ENCODE results near the gene ZNF776. TPM values are rescaled to one million over a fixed set of nuclear protein-coding genes. Genes with fewer than 3 reads are reported as not detected.
"Not testable (repeated sequence)": the region's sequence is repeated elsewhere in the genome, so short reads cannot be mapped to it uniquely, and the experiment has no call there.

The ZNF776 gene
- total RNA-seq, 4 donors from 2014 or later, result 9.8 to 19.1 (median 14.1) TPM

- Histone ChIP-seq H3K4me1 (peaks cover 0 to under 1% (median 0%) of the 10 kb centered on the region in 4 donors), H3K4me3 (no peak overlapping the region), H3K27ac (replicated peaks in 1 of 4) (no peak overlapping the region), H3K9me3 (peaks cover 0 to 89% (median 66%) of the 10 kb centered on the region in 4 donors), H3K36me3 (peaks cover 28 to 45% (median 40%) of the 10 kb centered on the region in 4 donors), H3K27me3 (no peaks in the 10 kb centered on the region)
- no peak for DNase-seq (ENCODE audit: extremely low spot score)
- intact Hi-C loops (cut with DNase I), result no loop called here
- TF ChIP-seq CTCF (IDR thresholded peaks at IDR 0.05), result no peak
- no peak for TF ChIP-seq POLR2AphosphoS5 (IDR thresholded peaks at IDR 0.05)
- no peak for TF ChIP-seq EP300 (IDR thresholded peaks at IDR 0.05)
- TF ChIP-seq POLR2A (IDR thresholded peaks at IDR 0.05; ENCODE audit: low read depth), result no peak
- WGBS, result 98% methylated on average over 10 of the region's 10 CpGs
These were observed 25.7 kb upstream of the ZNF776 start for GRCh38 chr19:57720878-57721277.

- peaks cover 0 to 13% (median 4%) of the 10 kb centered on the region in 4 donors for H3K9me3 ChIP-seq
- DNase-seq (ENCODE audit: extremely low spot score); H3K4me1 ChIP-seq; H3K36me3 ChIP-seq; H3K27me3 ChIP-seq; intact Hi-C loops (cut with DNase I); H3K4me3 ChIP-seq; H3K27ac ChIP-seq (replicated peaks in 1 of 4): not testable (repeated sequence)
- WGBS, result 6% methylated on average over 9 of the region's 10 CpGs
- TF ChIP-seq POLR2AphosphoS5 (IDR thresholded peaks at IDR 0.05) (peak in 1 of 2 donors; percentile 42), CTCF (IDR thresholded peaks at IDR 0.05) (peak; percentile 49 to 79 (median 66))
These were observed 8.3 kb upstream of the ZNF776 start for GRCh38 chr19:57738320-57738719.

- H3K9me3 ChIP-seq, result peaks cover 0 to 13% (median 4%) of the 10 kb centered on the region in 4 donors
- 87% methylated on average over 7 of the region's 7 CpGs for WGBS
- H3K27me3 ChIP-seq; H3K4me3 ChIP-seq; H3K27ac ChIP-seq (replicated peaks in 1 of 4); H3K4me1 ChIP-seq; intact Hi-C loops (cut with DNase I); H3K36me3 ChIP-seq; DNase-seq (ENCODE audit: extremely low spot score): not testable (repeated sequence)
These were observed 7.8 kb upstream of the ZNF776 start for GRCh38 chr19:57738770-57739169.

- no peak for TF ChIP-seq EP300 (IDR thresholded peaks at IDR 0.05)
- TF ChIP-seq POLR2A (IDR thresholded peaks at IDR 0.05; ENCODE audit: low read depth), result no peak
- TF ChIP-seq POLR2AphosphoS5 (IDR thresholded peaks at IDR 0.05), result no peak
- intact Hi-C loops (cut with DNase I), result loop anchor here (10.0 kb wide), 2 partner anchors 67 to 407 kb away; partner anchors contain the start of genes ZNF329 and ZNF552
- Histone ChIP-seq H3K27ac (replicated peaks in 1 of 4) (peak overlapping the region; percentile 84 to 89 (median 89)), H3K27me3 (no peaks in the 10 kb centered on the region), H3K36me3 (peaks cover 28 to 44% (median 40%) of the 10 kb centered on the region in 4 donors), H3K4me1 (peaks cover 17 to 25% (median 21%) of the 10 kb centered on the region in 4 donors), H3K9me3 (peaks cover 0 to 50% (median 38%) of the 10 kb centered on the region in 4 donors), H3K4me3 (peak overlapping the region; percentile 80 to 96 (median 86))
- 45% methylated on average over 6 of the region's 6 CpGs for WGBS
- no peak for DNase-seq (ENCODE audit: extremely low spot score)
These were observed 825 bp downstream of the ZNF776 start for GRCh38 chr19:57747472-57747807.

GRCh38 chr19:57748029-57748428 is 1.4 kb downstream of the ZNF776 start:
- TF ChIP-seq POLR2AphosphoS5 (IDR thresholded peaks at IDR 0.05) (no peak), CTCF (IDR thresholded peaks at IDR 0.05) (no peak), EP300 (IDR thresholded peaks at IDR 0.05) (no peak), POLR2A (IDR thresholded peaks at IDR 0.05; ENCODE audit: low read depth) (no peak)
- Histone ChIP-seq H3K27me3 (no peaks in the 10 kb centered on the region), H3K36me3 (peaks cover 34 to 50% (median 46%) of the 10 kb centered on the region in 4 donors), H3K4me1 (peaks cover 17 to 25% (median 21%) of the 10 kb centered on the region in 4 donors), H3K27ac (replicated peaks in 1 of 4) (no peak overlapping the region), H3K4me3 (peak overlapping the region; percentile 80 to 96 (median 86)), H3K9me3 (peaks cover 0 to 56% (median 43%) of the 10 kb centered on the region in 4 donors)
- intact Hi-C loops (cut with DNase I), result loop anchor here (10.0 kb wide), 2 partner anchors 67 to 407 kb away; partner anchors contain the start of genes ZNF329 and ZNF552
- 94% methylated on average over 3 of the region's 3 CpGs for WGBS
- no peak for DNase-seq (ENCODE audit: extremely low spot score)
